Measurements from ENCODE around the gene CTSZ.
"Not testable (repeated sequence)": the region's sequence is repeated elsewhere in the genome, so short reads cannot be mapped to it uniquely, and the experiment has no call there.

The CTSZ gene

DNA sequence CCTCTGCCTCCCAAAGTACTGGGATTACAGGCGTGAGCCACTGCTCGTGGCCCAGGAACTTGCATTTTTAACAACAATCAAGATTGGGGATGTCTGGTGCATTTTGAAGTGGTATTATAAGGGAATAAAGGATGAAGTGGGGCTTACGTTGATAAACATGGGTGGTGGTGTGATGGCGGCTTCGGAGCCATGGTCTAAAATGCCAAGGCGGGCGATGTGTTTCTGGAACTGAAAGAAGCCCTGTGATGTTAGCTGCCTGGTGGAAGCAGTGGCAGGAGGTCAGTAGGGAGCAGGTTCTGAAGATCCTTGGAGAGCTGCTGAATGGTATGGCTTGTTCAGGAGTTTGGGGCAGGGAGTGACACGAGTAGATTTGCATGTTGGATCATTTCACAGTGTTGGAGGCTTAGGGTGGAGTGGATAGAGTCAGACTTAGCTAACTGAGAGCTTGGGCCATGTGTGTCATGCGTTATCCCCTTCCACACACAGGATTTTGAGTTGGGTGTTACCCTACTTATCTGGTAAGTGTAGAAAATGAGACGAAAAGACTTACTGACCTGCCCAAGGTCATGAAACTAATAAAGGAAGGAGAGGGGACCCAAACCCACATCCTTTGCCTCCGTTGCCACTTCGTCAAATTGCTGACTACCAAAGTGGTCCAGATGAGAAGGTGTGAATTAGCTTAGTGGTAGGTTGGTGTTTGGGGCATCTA, 24.5 kb downstream of the CTSZ start:
- in situ Hi-C loops (cut with MboI; ENCODE audit: low sequenced_read_pairs): no loop called here

DNA sequence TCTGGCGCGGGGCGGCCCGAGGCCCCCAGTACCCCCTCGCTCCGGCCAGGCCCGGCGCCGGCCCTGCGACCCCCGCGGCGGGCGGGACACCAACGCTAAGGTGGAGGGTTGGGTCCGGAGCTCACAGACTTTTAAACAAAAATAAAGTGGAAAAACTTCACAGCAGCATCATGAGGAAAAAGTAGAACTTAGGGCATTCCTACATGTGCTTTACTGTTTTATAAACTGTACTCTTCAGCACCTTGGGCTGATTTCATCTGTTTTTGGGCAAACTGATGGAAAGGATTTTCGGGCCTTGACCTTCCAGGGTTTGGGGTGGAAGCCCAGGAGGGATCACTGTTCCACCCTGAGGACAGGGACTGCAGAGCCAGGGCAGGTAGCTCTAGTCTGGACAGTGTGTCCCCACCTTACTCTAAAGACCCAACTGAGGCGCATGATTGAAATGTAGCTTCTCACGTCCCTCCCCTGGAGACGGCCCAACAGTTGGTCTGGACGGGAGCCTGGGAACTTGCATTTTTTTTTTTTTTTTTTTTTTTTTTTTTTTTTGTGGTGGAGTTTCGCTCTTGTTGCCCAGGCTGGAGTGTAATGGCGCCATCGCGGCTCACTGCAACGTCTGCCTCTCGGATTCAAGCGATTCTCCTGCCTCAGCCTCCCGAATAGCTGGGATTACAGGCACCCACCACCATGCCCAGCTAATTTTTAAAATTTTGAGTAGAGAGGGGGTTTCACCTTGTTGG, 25.3 kb downstream of the CTSZ start:
- in situ Hi-C loops (cut with MboI; ENCODE audit: low sequenced_read_pairs): no loop called here

DNA sequence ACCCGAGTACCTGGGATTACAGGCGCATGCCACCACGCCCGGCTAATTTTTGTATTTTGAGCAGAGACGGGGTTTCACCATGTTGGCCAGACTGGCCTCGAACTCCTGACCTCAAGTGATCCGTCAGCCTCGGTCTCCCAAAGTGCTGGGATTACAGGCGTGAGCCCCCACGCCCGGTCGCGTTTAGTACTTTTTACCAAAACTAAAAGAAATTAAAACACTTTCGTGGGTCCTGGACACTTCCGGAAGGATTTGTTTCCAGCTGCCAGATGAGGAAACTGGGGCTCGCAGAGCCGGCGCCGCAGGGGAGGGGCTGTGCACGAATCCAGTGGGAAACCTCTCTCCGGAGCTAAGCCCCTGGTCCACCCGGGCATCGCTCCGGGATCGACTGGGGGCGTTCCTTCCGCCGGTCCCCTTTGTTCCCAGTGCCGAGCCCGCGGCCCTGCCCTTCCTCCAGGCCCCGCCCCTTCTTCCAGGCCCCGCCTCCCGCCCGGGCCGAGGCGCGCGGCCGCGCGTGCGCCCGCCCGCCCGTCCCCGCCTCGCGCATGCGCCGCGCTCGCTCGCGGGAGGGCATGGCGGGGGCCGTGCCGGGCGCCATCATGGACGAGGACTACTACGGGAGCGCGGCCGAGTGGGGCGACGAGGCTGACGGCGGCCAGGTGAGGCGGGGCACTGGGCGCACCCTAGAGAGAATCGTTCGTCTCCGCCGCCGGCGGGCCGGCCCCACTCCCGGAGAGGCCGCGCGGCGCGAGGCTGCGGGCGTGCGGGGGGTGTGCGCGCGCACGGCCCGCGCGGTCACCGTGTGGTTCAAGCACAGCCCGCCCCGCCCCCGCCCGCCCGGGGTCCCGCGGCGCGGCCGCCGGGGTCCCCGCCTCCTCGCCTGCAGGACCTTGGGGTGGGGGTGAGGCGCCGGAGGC, 26.1 kb downstream of the CTSZ start, which contains the start of gene NELFCD:
Gene NELFCD (plus strand): TSS at position 546 of the 917 bp plus-strand sequence. CDS start 54 bp downstream, at position 600.
- in situ Hi-C loops (cut with MboI; ENCODE audit: low sequenced_read_pairs): no loop called here

DNA sequence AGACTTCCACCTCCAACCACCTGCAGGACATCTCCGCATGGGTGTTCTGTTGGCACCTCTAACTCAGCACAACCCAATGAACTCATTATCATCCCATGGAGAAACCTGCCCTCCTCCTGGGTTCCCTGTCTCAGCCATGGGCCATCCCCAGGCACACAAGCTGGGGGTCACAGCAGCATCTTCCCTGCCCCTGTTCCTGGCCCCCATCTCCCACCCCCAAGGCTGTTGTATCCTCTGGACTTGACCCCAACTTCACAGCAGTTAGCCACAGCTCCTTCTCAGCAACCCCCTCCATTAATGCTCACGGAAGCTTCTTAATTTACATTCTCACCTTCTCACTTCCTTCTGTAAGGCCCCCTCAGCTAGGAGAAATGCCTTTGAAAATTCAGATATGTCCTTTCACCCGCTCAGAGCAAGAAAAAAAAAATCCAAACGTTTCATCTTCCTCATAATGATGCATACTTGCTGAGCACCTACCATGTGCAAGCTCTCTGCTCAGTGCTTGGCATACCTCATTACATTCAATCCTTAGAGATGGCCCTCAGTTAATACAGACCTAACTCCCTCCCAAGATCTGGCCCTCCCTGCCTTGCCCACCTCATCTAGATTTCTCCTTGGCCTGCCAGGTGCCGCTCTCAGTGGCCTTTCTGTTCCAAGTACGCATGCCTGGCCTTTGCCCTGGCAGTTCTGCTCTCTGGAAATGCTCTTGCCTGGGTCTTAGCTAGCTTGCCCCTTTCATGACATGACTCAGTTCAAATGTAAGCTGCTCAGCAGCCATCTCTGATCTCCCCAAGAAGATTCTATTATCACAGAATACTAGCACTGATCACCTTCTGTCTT, 28.5 kb downstream of the CTSZ start:
- in situ Hi-C loops (cut with MboI; ENCODE audit: low sequenced_read_pairs): no loop called here

DNA sequence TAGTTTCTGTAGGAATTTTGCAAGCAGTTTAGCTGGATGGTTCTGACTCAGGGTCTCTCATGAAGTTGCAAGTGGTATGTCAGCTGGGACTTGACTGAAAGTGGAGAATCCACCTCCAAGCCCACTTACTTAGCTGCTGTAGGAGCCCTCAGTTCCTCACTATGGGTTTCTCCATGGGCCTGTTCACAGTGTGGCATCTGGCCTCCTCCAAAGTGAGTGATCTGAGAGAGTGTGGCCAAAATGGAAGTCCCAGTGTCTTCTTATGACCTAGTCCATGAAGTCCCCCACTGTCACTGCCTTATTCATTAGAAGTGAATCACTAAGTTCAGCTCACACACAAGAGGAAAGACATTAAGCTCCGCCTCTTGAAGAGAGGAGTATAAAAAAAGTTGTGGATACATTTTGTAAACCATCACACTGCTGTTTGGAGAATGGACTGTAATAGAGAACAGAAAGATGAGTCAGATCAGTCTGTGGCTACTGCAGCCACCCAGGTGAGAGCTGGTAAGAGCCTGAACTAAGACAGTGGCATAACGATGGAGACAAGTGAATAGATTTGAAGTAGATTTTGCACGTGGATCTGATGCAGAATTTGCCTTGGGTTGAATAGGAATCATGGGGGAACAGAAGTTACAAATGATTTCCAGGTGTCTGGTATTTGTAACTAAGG, 30.9 kb downstream of the CTSZ start:
- in situ Hi-C loops (cut with MboI; ENCODE audit: low sequenced_read_pairs): no loop called here

DNA sequence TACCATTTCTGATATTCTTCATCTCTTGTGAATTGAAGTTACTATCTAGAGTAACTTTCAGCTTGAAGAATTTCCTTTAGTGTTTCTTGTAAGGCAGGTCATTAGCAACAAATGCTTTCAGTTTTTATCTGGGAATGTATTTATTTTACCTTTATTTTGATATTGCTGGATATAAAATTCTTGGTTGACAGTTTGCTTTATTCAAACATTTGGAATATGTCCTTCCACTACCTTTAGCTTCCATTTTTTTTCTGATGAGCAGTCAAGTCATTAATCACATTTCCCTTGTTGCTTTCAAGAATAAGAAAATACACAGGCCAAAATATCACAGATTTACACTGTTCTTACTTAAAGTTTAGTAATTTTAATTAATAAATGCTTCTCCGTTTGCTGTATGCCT, 31.7 kb downstream of the CTSZ start:
- in situ Hi-C loops (cut with MboI; ENCODE audit: low sequenced_read_pairs): no loop called here

DNA sequence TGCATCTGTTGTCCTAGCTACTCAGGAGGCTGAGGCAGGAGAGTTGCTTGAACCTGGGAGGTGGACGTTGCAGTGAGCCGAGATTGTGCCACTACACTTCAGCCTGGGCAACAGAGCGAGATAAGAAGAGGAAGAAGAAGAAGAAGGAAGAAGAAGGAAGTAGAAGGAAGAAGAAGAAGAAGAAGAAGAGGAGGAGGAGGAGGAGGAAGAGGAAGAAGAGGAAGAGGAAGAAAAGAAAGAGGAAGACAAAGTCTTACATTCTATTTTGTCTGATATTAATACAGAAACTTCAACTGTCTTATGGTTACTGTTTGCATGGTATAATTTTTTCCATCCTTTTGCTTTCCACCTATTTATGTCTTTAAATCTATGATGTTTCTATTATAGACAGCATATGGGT, 33.2 kb downstream of the CTSZ start:
- in situ Hi-C loops (cut with MboI; ENCODE audit: low sequenced_read_pairs): no loop called here

DNA sequence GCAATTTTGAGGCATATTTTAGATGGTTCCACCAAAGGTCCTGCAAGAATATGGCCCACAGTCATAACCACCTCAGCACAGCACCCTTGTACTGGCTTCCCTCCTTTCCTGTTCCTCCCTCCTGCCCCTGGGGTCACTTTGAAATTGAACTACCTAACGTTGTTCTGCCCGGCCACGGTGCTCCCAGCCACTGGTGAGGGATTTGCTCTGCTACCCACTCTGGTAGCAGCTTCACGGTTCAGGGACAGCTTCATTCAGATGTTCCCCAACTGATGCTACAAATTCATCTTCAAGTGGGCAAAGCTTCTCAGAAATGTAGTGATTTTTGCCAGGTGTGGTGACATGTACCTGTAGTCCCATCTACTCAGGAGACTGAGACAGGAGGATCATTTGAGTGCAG, 33.9 kb downstream of the CTSZ start:
- in situ Hi-C loops (cut with MboI; ENCODE audit: low sequenced_read_pairs): no loop called here

DNA sequence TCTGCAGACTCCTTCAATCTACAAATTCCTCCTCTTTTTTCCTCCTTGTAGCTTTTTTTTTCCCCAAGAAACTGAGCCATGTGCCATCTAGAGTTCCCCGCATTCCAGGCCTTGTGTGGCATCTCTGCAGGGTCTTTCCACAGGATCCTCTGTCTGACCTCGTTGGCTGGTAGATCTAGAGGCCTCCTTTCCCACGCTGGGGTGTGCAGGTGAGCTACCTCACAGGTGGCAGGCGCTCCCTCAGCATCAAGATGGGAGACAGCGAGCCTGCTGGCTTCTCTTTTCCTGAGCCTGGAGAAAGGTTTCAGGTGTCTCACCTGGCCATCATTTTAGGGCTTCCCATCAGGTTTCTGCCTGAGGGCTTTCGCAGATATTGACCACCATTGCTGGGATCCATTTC, 35.6 kb downstream of the CTSZ start:
- in situ Hi-C loops (cut with MboI; ENCODE audit: low sequenced_read_pairs): no loop called here

DNA sequence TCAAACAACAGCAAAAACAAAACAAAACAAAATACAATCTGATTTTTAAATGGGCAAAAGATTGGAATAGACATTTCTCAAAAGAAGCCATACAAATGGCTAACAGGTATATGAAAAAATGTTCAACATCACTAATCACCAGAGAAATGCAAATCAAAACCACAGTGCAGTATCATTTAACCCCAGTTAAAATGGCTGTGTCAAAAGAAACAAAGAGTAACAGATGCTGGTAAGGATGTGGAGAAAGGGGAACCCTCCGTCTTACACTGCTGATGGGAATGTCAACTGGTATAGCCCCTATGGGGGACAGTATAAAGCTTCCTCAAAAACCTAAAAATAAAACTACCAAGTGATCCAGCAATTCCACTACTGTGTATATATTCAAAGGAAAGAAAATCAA, 36.9 kb downstream of the CTSZ start:
- in situ Hi-C loops (cut with MboI; ENCODE audit: low sequenced_read_pairs): no loop called here

DNA sequence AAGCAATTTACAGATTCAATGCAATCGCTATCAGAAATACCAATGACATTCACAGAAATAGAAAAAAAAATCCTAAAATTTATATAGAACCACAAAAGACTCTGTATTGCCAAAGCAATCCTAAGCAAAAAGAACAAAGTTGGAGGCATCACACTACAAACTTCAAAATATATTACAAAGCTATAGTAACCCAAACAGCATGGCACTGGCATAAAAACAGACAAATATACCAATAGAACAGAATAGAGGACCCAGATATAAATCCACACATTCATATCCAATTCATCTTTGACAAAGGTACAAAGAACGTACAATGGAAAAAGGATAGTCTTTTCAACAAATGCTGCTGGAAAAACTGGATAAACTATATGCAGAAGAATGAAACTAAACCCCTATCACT, 37.6 kb downstream of the CTSZ start:
- in situ Hi-C loops (cut with MboI; ENCODE audit: low sequenced_read_pairs): no loop called here

DNA sequence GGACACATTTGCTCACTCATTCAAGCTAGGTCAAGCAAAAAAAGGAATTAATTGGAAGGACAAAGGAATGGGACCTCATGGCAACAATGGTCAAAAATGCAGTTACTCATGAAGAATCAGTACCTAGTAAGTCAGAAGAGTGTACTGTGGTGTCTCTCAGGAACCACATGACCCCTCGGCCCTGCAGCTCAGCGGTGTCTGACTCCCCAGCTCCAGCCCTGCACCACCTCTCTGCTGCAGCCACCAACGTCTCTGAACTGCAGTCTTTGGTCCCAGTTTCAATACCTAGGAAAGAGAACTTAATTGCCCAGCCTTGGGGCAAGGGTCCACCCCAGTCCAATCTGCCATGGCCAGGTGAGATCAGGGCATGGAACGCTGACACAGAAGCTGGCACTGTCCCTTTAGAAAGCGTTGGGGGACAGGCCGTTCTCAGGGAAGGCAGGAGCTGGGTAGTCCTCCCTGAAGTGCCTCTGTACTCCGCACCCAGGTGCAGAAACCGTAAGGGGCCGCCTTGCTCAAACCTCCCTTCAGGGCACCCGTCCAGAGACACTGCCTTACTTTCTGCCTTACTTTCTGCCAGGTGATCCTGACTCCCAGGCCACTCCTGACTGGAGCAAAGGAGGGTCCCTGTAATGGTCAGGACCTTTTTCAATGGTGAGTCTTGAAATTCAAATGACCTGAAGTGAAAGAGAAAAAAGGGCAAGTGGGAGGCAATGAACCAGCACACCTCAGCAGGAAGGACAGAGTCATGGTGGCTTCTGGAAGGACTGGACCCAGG, 39.2 kb downstream of the CTSZ start:
- in situ Hi-C loops (cut with MboI; ENCODE audit: low sequenced_read_pairs): no loop called here

DNA sequence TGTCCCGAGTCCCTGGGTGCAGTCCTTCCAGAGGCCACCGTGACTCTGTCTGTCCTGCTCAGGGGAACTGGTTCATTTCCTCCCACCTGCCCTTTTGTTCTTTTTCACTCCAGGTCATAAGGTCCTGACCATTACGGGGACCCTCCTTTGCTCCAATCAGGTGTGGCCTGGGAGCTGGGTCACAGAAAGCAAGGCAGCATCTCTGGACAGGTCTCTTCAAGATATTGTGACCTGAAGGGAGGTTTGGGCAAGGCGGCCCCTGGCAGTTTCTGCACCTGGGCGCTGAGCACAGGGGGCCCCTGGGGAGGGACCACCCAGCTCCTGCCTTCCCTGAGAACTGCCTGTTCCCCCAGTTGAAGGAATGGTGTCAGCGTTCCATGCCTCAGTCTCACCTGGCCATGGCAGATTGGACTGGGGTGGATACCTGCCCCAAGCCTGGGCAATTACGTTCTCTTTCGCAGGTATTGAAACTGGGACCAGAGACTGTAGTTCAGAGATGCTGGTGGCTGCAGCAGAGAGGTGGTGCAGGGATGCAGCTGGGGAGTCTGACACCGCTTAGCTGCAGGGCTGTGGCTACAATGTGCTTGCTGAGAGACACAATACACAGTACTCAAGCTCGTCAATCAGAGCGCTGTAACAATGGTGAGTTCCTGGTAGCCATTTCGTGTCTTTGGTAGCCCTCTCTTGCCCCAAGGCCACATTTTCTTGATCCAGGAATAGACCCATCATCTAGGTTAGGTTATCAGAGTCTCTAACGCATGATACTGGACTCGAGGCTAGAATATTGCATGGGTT, 41.6 kb downstream of the CTSZ start:
- in situ Hi-C loops (cut with MboI; ENCODE audit: low sequenced_read_pairs): no loop called here

DNA sequence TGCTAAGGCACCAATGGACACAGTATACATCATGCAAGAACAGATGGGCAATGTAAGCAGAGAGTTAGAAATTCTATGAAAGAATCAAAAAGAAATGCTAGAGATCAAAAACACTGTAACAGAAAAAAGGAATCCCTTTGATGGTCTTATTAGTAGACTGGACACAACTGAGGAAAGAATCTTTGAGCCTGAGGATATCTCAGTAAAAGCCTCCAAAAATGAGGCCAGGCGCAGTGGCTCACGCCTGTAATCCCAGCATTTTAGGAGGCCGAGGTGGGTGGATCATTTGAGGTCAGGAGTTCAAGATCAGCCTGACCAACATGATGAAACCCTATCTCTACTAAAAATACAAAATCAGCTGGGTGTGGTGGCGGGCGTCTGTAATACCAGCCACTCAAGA, 43.1 kb downstream of the CTSZ start:
- in situ Hi-C loops (cut with MboI; ENCODE audit: low sequenced_read_pairs): not testable (repeated sequence)

DNA sequence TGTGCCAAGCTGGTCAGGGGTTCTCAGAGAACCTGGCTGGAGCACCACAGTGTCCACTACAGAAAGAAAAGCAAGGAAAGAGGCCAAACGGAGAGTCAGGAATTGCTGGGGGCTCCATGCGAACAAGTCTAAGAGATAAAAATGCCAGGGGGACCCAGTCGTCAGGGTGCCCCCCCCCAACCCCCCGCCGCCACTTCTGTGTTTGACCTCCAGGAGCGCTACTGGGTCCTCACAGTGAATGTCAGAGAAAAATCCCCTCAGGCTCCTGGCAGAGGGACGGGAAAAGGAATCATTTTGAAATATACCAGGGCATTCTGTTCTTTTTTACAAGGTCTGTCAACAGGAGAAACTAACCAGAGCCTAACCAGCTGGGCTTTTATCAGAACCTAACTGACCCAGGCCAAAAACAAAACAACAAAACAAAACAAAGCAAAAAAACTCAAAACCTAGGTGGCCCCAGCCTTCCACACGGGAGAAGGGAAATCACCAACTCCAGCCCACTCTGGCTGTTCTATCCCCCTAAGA, 43.9 kb downstream of the CTSZ start:
- in situ Hi-C loops (cut with MboI; ENCODE audit: low sequenced_read_pairs): no loop called here

DNA sequence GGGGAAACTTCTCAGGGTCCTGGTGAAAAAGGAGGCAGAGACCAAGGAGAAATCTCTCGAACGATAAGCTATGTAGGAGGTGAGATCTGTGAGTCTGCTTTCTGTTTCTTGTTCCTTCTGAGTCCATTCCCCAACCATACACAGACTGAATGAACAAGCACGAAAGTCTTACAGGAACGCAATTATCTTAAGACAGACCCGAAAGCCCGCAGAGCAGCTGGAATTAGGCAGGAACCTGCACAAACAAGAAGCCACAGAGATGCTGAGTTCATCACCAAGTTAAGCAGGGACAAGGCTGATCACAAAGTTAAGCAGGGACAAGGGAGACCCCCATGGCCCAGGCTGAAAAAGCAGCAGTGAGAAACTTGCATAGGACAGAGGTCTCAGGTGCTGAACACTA, 47.4 kb downstream of the CTSZ start:
- in situ Hi-C loops (cut with MboI; ENCODE audit: low sequenced_read_pairs): no loop called here

DNA sequence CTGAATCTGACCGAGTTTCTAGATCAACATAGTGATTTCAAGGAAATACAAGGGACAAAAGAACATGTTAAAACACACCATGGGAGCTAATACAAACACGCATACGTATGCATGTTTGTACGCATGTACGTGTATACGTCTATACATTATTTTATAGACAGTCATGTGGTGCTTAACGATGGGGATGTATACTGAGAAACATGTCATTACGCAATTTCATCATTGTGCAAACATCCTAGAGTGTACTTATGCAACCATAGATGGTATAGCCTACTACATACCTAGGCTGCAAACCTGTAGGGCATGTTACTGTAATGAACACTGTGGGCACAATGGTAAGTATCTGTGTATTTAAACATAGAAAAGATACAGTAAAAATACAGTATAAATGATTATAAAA, 51.0 kb downstream of the CTSZ start:
- in situ Hi-C loops (cut with MboI; ENCODE audit: low sequenced_read_pairs): no loop called here

DNA sequence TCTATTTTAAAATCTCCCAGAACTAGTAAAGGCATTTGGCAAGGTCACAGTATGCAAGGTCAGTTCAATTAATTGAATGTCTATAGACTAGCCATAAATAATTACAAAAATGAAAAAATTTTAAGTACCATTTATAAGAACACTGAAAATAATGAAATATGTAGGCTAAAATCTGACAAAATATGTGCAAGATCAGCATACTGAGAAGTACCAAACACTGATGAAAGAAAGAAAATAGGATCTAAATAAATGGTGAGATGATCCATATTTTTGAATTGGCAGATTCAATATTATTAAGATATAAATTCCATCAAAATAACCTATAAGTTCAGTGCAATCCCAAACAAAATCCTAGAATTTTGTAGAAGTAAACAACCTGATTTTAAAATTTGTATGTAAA, 54.0 kb downstream of the CTSZ start:
- in situ Hi-C loops (cut with MboI; ENCODE audit: low sequenced_read_pairs): no loop called here
